Loucy (cell line): ENCODE results near the gene ADCY6.

Source experiments
- H2AFZ ChIP-seq: fragments of 200-600 bp; sonication (generic); 2 replicates; pipeline ENCODE4 v1.6.0; 2016; ENCODE audit warnings: antibody characterized with exemption, mild to moderate bottlenecking, low read length, moderate library complexity
- H3F3A ChIP-seq: fragments of 200-600 bp; 2 replicates; pipeline ENCODE4 v1.6.0; 2016; ENCODE audit warnings: antibody characterized with exemption, low read depth, mild to moderate bottlenecking
- H3K27me3 ChIP-seq: fragments of 200-600 bp; sonication (generic); 2 replicates; pipeline ENCODE4 v1.6.1; 2014; ENCODE audit warnings: low read length, mild to moderate bottlenecking; ENCODE audit not compliant: insufficient read depth, poor library complexity, severe bottlenecking
- H3K36me3 ChIP-seq: fragments of 200-600 bp; sonication (generic); 2 replicates; pipeline ENCODE4 v1.6.1; 2016; ENCODE audit warnings: low read length; ENCODE audit not compliant: insufficient read depth
- H3K4me1 ChIP-seq: fragments of 200-600 bp; sonication (generic); 2 replicates; pipeline ENCODE4 v1.5.1; 2014; ENCODE audit warnings: low read length, mild to moderate bottlenecking; ENCODE audit not compliant: insufficient read depth, poor library complexity, severe bottlenecking
- H3K4me2 ChIP-seq: fragments of 200-600 bp; sonication (generic); 2 replicates; pipeline ENCODE4 v1.6.0; 2014; ENCODE audit warnings: antibody characterized with exemption, low read length, low read depth, mild to moderate bottlenecking; ENCODE audit not compliant: poor library complexity, severe bottlenecking
- H3K4me3 ChIP-seq: fragments of 200-600 bp; sonication (generic); 2 replicates; pipeline ENCODE4 v1.5.1; 2014; ENCODE audit warnings: low read length, mild to moderate bottlenecking, mixed read lengths; ENCODE audit not compliant: poor library complexity, severe bottlenecking
- H3K79me2 ChIP-seq: fragments of 200-600 bp; sonication (generic); 2 replicates; pipeline ENCODE4 v1.6.1; 2014; ENCODE audit warnings: low read length; ENCODE audit not compliant: insufficient read depth
- H3K9ac ChIP-seq: fragments of 200-600 bp; sonication (generic); 2 replicates; pipeline ENCODE4 v1.6.0; 2014; ENCODE audit warnings: mild to moderate bottlenecking, low read depth, low read length, moderate library complexity; ENCODE audit not compliant: poor library complexity, severe bottlenecking
- H3K9me2 ChIP-seq: fragments of 200-600 bp; sonication (generic); replicated peaks from 2 replicates; pipeline ENCODE4 v1.6.1; 2016; ENCODE audit warnings: low read depth, low read length, mixed read lengths
- H3K9me3 ChIP-seq: fragments of 200-600 bp; sonication (generic); 2 replicates; pipeline ENCODE4 v1.6.1; 2014; ENCODE audit warnings: mild to moderate bottlenecking, antibody characterized with exemption, low read length, low read depth; ENCODE audit not compliant: insufficient read depth
- H4K20me1 ChIP-seq: fragments of 200-600 bp; sonication (generic); 2 replicates; pipeline ENCODE4 v1.6.0; 2014; ENCODE audit warnings: antibody characterized with exemption, low read length, mild to moderate bottlenecking; ENCODE audit not compliant: insufficient read depth, poor library complexity, severe bottlenecking
- EZH2phosphoT487 ChIP-seq: fragments of 200-600 bp; IDR thresholded peaks from 2 replicates; pipeline ENCODE4 v1.6.1; 2018; ENCODE audit warnings: antibody characterized with exemption, mild to moderate bottlenecking, moderate library complexity, borderline replicate concordance
- TF ChIP-seq, protein P1 (sequence below): fragments of 200-600 bp; sonication (generic); conservative IDR thresholded peaks from 2 replicates; pipeline ENCODE4 v1.5.1; 2014; ENCODE audit warnings: mild to moderate bottlenecking, antibody characterized with exemption, low read length

The ADCY6 gene

GRCh38 chr12:48773686-48774085 lies 15.2 kb downstream of the ADCY6 start:
- no peaks in the 10 kb centered on the region for H3K27me3 ChIP-seq
- H3K9ac ChIP-seq: no peak overlapping the region
- H3K9me3 ChIP-seq: no peaks in the 10 kb centered on the region
- H3K79me2 ChIP-seq: no peaks in the 10 kb centered on the region
- H3K36me3 ChIP-seq: peaks cover 40% of the 10 kb centered on the region; the same call in 1 of the 2 replicates
- no peaks in the 10 kb centered on the region for H3K9me2 ChIP-seq
- TF ChIP-seq, protein P1, sequence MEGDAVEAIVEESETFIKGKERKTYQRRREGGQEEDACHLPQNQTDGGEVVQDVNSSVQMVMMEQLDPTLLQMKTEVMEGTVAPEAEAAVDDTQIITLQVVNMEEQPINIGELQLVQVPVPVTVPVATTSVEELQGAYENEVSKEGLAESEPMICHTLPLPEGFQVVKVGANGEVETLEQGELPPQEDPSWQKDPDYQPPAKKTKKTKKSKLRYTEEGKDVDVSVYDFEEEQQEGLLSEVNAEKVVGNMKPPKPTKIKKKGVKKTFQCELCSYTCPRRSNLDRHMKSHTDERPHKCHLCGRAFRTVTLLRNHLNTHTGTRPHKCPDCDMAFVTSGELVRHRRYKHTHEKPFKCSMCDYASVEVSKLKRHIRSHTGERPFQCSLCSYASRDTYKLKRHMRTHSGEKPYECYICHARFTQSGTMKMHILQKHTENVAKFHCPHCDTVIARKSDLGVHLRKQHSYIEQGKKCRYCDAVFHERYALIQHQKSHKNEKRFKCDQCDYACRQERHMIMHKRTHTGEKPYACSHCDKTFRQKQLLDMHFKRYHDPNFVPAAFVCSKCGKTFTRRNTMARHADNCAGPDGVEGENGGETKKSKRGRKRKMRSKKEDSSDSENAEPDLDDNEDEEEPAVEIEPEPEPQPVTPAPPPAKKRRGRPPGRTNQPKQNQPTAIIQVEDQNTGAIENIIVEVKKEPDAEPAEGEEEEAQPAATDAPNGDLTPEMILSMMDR: no peak
- no peak for TF ChIP-seq EZH2phosphoT487
- no peaks in the 10 kb centered on the region for H3F3A ChIP-seq
- H3K4me2 ChIP-seq: no peak overlapping the region
- no peaks in the 10 kb centered on the region for H3K4me1 ChIP-seq
- H3K4me3 ChIP-seq: no peak overlapping the region
- H2AFZ ChIP-seq: no peak overlapping the region
- H4K20me1 ChIP-seq: no peaks in the 10 kb centered on the region

GRCh38 chr12:48771588-48772112 lies 17.2 kb downstream of the ADCY6 start:
- TF ChIP-seq EZH2phosphoT487: no peak
- TF ChIP-seq, protein P1: no peak
- Histone ChIP-seq H3K4me3 (no peak overlapping the region), H3K9me2 (no peaks in the 10 kb centered on the region), H3K9ac (no peak overlapping the region), H4K20me1 (no peaks in the 10 kb centered on the region), H3K4me1 (peaks cover 6% of the 10 kb centered on the region), H3K9me3 (no peaks in the 10 kb centered on the region), H3K79me2 (no peaks in the 10 kb centered on the region), H3K36me3 (peaks cover 40% of the 10 kb centered on the region; the same call in 1 of the 2 replicates), H3K27me3 (no peaks in the 10 kb centered on the region), H2AFZ (no peak overlapping the region), H3K4me2 (no peak overlapping the region), H3F3A (no peaks in the 10 kb centered on the region)

DNA sequence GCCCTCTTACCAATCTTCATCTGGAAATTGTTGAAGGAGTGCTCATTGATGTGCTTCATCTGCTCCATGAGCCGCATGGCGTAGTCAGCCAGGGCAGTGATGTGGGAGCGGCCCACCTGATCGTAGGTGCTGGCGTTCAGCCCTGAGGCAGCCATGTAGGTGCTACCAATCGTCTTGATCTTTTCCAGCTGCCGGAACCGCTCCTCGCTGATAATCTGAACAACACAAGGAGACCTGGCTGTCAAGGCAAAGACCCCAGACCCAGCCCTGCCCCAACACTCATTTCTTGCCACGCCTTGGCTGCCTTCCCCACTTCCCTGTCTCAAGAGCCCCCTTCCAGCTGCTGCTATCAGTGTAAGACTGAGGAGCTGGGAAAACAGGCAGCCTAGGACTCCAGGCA lies 18.1 kb downstream of the ADCY6 start:
- H3K4me3 ChIP-seq: no peak overlapping the region
- no peak overlapping the region for H3K9ac ChIP-seq
- peaks cover 40% of the 10 kb centered on the region; the same call in 1 of the 2 replicates for H3K36me3 ChIP-seq
- peaks cover 14% of the 10 kb centered on the region for H3K4me1 ChIP-seq
- no peaks in the 10 kb centered on the region for H3K27me3 ChIP-seq
- H3K9me3 ChIP-seq: no peaks in the 10 kb centered on the region
- no peaks in the 10 kb centered on the region for H3K9me2 ChIP-seq
- H3F3A ChIP-seq: 0 out of 2 replicates have a peak, but pooled peaks cover 4% of the 10 kb centered on the region
- H2AFZ ChIP-seq: no peak overlapping the region
- no peaks in the 10 kb centered on the region for H4K20me1 ChIP-seq
- H3K4me2 ChIP-seq: no peak overlapping the region
- TF ChIP-seq, protein P1: no peak
- TF ChIP-seq EZH2phosphoT487: no peak
- H3K79me2 ChIP-seq: no peaks in the 10 kb centered on the region
